Measurements from ENCODE around the gene DDX51.
"Not testable (repeated sequence)": the region's sequence is repeated elsewhere in the genome, so short reads cannot be mapped to it uniquely, and the experiment has no call there.

The DDX51 gene

GRCh38 chr12:132138941-132139871 is 4.9 kb downstream of the DDX51 start:
- no peak for DNase-seq

GRCh38 chr12:132137483-132138125 is 6.5 kb downstream of the DDX51 start:
- no peak for DNase-seq

GRCh38 chr12:132136226-132136625 is 7.9 kb downstream of the DDX51 start:
- DNase-seq = not testable (repeated sequence)

GRCh38 chr12:132134653-132135183 is 9.4 kb downstream of the DDX51 start:
- not testable (repeated sequence) for DNase-seq

GRCh38 chr12:132133952-132134652 is 10.0 kb downstream of the DDX51 start:
- no peak for DNase-seq

GRCh38 chr12:132132609-132133430 is 11.3 kb downstream of the DDX51 start:
- no peak for DNase-seq

GRCh38 chr12:132131952-132132351 is 12.2 kb downstream of the DDX51 start:
- no peak for DNase-seq

GRCh38 chr12:132131229-132131628 is 12.9 kb downstream of the DDX51 start:
- no peak for DNase-seq

GRCh38 chr12:132130690-132131089 is 13.4 kb downstream of the DDX51 start:
- no peak for DNase-seq

GRCh38 chr12:132129007-132129406 is 15.1 kb downstream of the DDX51 start:
- DNase-seq = no peak

- DNase-seq = no peak
Measured at GRCh38 chr12:132127041-132127440, 17.1 kb downstream of the DDX51 start.

- no peak for DNase-seq
Measured at GRCh38 chr12:132125736-132126135, 18.4 kb downstream of the DDX51 start.

- no peak for DNase-seq
Measured at GRCh38 chr12:132124766-132125425, 19.2 kb downstream of the DDX51 start.

- DNase-seq = no peak
Measured at GRCh38 chr12:132123970-132124765, 20.0 kb downstream of the DDX51 start.

- no peak for DNase-seq
Measured at GRCh38 chr12:132121283-132121682, 22.8 kb downstream of the DDX51 start.

- DNase-seq = no peak
Measured at GRCh38 chr12:132118876-132119275, 25.2 kb downstream of the DDX51 start.

- DNase-seq = no peak
Measured at GRCh38 chr12:132117558-132117875, 26.6 kb downstream of the DDX51 start.

GRCh38 chr12:132116709-132117557 is 27.2 kb downstream of the DDX51 start:
- DNase-seq = no peak

- no peak for DNase-seq
Measured at GRCh38 chr12:132115500-132115899, 28.6 kb downstream of the DDX51 start.

GRCh38 chr12:132114667-132115066 is 29.5 kb downstream of the DDX51 start:
- DNase-seq = no peak

Data from stimulated activated naive CD4-positive, alpha-beta T cell (primary cell).